GM21723 (cell line): ENCODE data around the gene GADD45B.
A peak's percentile ranks its signal among the peaks of the same experiment; 100 is the strongest.
"Not testable (repeated sequence)": the region's sequence is repeated elsewhere in the genome, so short reads cannot be mapped to it uniquely, and the experiment has no call there.

ENCODE experiments used
- ATAC-seq: cut with Tn5 transposase; IDR thresholded peaks from one replicate; pipeline ENCODE4 v1.9.1; 2021; ENCODE audit warnings: mild to moderate bottlenecking, moderate library complexity; ENCODE audit not compliant: unreplicated experiment

The GADD45B gene

DNA sequence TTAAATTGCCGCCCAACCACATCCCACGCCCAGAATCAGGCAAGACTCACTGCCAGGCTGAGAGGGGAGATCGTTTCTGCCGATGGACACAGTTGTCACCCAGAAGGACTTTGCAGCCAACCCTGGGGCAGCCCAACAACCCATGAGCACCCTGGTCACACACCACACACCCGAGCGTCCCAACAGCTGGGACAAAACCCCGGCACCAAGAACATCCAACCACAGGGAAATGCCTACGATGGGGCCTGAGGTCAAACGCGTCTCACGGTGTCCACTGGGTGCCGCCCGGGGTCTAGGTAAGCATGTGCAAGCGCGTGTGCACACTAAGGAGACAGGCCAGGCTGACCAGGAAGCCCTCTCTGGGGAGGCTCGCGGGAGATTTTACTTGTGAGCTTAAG lies 32.1 kb upstream of the GADD45B start:
- ATAC-seq: no peak

DNA sequence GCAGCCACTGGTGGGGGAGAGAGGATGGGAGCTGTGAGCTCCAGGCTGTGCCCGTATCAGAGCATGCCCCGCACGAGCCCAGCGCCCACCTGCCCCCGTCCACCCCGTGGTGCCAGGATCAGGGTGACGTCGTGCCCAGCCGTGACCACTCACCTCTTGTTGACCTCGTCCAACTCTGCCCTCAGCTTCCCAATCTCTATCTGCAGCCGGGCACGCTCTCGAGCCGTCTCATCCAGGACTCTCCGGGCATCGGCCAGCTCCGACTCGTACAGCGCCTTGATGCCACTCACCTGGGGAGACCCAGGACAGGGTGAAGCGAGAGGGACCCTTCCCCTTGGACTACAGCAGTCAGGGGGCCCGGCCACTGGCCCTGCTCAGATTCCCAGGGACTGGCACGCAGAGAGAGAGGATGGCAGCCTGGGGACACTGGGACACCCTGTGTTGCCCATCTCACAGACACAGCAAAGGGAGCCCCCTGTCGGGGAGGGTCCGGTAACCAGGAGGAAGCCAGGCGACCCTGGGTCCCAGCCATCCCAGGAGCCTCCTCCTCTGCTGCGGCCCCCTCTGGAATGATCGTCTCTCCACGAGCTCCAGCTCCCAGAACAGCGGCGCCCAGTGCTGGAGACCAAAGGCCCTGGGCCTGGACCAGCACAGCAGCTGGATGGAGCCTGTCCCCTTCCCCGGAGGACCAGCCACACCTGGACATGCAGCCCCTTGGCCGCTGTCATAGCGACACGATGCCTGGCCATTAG lies 31.5 kb upstream of the GADD45B start:
- ATAC-seq: no peak

DNA sequence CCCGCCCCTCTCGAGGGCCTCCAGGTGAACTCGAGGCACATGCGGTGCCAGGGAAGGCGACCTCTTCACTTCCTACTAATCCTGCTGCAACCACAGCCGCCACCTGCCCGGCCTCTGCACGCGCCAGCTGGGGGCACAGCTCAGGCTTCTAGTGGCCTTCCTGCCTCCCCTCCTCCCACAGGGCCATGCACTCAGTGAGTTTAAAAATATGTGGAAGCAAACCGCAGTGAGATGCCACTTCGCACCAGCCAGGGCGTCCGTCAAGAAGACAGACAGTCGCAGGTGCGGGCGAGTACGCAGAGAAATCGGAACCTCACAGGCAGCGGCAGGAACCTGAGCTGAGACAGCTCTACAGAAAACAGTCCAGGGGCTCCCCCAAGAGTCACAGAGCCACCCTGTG lies 29.5 kb upstream of the GADD45B start:
- no peak for ATAC-seq

DNA sequence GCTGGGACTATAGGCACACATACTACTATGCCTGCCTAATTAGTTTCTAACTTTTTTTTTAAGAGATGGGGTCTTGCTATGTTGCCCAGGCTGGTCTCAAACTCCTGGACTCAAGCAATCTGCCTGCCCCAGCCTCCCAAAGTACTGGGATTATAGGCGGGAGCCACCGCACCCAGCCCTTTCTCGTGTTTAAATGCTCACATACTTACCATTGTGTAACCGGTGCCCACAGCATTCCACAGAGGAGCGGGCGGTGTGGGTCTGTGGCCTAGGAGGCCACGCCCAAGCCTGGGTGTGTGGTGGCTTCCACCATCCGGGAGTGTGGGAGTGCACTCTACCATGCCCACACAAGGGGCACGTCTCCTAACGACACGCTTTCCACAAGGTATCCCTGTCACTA lies 26.9 kb upstream of the GADD45B start:
- ATAC-seq: no peak

DNA sequence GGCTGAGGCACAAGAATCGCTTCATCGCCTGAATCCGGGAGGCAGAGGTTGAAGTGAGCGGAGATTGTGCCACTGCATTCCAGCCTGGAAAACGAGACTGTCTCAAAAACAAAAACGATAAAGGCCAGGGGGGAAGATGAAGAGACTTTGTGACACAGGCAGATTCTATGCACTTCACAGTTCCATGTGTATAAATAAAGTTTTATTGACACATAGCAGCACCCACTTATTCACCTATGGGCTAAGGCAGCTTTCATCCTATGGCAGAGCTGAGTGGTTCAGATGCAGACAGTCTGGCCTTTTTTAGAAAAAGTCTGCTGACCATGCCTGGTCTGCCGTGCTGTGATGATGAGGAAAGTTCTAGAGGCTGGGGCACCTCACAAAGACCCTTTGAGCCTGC lies 24.8 kb upstream of the GADD45B start:
- ATAC-seq: no peak

DNA sequence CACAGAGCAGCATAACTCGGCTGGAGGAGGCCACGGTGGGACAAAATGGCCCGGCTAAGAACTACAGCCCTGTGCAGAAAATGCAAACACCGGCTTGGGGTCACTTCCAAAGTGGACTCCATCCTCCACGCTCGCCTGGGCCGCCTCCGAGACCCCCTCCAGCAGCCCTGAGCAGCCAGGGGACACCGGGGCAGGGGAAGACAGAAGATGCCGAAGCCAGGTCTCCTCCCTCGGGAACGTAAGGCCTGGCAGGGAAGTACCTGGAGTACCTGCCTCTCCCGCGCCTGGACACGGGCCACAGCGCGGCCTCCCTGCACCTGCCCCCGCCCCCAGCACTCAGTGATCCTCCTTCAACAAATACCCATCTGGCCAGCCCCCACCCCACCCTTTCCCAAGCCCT lies 24.2 kb upstream of the GADD45B start:
- no peak for ATAC-seq

DNA sequence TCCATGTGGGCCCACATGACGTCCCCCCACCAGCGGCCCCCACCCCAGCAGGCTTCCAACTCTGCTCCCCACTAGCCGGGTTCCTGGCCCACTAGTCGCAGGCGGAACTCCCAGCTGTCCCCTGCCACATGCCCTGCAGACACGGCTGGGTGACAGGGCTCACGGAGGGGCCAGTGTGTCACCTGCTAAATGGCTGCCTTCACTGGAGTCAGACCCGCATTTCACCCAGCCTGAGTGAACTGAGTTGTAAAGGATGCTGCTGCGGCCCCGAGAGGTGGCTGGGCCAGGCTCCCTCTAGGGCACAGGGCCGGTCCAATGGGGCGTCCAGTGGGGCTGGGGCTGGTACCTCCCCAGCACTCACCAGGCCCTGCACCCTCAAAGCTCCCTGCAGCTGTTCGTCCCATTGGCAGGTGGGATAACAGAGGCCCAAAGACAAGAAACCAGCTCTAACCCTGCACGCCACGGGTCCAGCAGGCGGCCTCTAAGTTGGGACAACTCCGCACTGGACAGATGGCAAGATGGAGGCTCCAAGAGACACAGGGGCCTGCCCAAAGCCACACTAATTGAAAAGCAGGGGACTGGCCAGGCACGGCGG lies 22.4 kb upstream of the GADD45B start:
- ATAC-seq: no peak

DNA sequence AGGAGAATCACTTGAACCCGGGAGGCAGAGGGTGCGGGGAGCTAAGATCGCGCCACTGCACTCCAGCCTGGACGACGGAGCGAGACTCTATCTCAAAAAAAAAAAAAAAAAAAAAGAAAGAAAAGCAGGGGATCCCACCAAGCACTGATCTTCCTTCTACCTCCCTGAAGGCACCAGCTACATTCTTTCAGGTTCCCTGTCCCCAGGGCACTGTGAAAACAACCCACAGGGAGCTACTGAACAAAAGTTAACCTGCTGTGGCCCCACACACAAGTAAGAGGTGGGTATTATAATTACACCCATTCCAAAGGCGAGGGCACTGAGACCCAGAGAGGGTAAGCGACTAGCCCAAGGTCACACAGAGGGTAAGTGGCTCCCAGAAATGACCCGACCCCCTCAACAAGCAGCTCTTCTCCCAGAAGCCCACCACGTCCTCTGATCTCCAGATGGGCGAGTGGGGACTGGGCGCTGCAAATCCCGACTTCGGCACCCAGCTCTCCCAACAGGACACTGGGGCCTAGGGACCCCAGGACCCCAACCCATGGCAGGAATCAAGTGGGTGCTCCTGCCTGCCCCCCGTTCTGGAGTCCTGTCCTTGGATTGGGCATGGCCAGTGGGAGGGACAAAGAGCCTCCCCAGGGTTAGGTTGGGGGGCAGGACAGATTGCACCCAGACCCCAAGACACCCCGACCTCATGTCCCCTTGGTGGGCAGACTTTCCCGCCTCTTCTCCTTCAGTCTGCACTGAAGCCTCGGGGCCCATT lies 21.5 kb upstream of the GADD45B start:
- ATAC-seq: no peak

DNA sequence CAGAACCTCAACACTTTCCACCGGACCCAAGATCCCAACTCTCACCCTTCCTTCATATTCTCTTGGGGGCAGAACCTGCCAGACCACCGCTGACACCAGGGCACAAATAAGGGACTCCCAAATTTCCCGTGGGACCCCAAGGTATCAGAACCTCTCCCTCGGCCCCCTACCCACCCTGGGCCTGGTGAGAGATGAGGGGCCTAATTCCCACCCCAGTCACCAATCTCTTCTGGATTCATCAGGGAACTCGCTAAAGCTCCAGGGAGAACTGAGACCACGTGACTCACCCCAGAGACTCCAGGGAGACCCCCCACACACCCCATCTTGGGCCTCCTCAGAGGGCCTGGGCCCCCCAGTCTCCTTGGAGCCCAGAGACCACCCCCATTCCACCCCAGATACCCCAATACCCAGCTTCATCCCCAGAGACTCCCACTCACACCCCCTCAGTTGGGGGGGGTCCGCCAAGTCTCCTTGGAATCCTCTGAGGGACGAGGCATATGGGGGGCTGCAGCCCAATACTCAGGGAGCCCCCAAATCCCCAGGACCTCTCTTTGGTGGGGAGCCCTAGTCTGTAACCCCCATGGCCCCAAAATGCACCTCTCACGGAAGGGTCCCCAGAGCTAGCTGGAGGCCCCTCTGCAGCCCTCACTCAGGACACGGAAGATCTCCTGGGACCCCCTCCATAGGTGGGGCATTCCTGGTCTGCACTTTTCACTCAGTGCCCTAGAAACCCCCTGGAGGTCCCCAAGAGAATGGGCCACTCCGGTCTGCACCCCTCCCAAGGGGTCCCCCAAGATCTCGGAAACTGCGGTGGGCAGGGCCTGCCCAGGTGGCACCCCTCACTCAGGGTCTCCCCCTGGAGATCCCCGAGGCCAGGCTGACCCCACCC lies 20.7 kb upstream of the GADD45B start:
- ATAC-seq: no peak

DNA sequence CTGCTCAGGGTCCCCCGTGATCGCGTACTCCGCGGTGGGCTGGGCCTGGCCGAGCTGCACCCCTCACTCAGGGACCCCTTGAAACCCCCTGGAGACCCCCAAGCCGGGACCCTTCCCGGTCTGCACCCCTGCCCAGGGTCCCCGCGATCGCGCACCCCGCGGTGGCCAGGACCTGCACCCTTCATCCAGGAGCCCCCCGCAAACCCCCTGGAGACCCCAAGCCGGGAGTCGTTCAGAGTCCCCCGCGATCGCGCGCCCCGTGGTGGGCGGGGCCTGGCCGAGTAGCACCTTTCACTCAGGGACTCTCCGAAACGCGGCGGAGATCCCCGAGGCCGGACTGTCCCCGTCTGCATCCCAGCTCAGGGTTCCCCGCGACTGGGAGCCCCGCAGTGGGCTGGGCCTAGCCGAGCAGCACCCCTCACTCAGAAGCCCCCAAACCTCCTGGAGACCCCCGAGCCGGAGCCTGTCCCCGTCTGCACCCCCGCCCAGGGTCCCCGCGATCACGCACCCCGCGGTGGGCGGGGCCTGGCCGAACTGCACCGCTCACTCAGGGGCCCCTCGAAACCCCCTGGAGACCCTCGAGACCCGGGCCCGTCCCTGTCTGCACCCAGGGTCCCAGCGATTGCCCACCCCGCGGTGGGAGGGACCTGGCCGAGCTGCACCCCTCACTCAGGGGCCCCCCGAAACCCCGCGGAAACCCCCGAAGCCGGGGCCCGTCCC lies 19.9 kb upstream of the GADD45B start:
- ATAC-seq: peak; percentile 39

DNA sequence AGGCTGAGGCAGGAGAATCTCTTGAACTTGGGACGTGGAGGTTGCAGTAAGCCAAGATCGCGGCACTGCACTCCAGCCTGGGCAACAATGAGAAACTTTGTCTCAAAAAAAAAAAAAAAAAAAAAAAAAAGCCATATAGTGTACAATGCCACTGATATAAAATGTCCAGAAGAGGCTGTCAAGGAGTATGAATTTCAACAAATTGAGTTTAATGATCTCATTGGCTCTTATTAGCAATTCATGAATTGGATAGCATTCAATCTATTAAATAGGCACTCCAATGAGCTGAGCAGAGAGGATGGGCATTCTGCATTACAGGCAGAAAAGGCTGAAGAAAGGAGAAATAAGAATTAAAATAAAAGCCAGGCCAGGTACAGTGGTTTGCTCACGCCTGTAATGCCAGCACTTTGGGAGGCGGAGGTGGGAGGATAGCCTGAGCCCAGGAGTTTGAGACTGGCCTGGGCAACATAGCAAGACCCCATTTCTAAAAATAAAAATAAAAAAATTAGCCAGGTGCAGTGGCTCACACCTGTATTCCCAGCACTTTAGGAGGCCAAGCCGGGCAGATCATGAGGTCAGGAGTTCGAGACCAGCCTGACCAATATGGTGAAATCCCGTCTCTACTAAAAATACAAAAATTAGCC lies 18.4 kb upstream of the GADD45B start:
- no peak for ATAC-seq

DNA sequence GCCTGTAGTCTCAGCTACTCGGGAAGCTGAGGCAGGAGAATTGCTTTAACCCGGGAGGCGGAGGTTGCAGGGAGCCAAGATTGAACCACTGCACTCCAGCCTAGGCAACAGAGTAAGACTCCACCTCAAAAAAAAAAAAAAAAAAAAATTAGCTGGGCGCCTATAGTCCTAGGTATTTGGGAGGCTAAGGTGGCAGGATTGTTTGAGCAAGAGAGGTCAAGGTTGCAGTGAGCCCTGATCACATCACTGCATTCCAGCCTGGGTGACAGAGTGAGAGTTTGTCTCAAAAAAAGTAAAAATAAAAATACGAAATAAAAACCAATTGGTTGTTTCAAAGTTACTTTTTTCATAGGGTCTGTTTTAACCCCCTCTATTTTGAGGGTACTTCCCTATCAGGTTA lies 17.9 kb upstream of the GADD45B start:
- ATAC-seq: no peak

DNA sequence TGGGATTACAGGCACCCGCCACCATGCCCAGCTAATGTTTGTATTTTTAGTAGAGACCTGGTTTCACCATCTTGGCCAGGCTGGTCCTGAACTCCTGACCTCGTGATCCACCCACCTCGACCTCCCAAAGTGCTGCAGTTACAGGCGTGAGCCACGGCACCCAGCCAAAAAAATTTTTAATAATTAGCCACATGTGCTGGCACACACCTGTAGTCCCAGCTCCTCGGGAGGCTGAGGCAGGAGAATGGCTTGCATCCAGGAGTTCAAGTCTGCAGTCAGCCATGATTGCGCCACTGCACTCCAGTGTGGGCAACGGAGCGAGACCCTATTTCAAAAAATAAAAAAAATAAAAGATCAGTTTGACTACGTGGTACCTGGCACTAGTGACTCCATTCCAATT lies 17.2 kb upstream of the GADD45B start:
- not testable (repeated sequence) for ATAC-seq

DNA sequence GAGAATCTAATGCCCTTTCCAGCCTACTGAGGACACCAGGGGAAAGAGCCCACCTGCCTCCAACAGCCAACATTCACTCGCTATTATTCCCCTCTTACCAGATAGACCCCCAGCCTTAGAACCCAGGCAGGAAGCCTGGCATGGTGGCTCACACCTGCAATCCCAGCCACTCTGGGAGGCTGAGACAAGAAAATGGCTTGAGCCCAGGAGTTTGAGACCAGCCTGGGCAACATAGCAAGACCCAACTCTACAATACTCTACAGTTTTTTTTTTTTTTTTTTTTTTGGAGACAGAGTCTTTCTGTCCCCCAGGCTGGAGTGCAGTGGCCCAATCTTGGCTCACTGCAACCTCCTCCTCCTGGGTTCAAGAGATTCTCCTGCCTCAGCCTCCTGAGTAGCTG lies 15.7 kb upstream of the GADD45B start:
- ATAC-seq: no peak

DNA sequence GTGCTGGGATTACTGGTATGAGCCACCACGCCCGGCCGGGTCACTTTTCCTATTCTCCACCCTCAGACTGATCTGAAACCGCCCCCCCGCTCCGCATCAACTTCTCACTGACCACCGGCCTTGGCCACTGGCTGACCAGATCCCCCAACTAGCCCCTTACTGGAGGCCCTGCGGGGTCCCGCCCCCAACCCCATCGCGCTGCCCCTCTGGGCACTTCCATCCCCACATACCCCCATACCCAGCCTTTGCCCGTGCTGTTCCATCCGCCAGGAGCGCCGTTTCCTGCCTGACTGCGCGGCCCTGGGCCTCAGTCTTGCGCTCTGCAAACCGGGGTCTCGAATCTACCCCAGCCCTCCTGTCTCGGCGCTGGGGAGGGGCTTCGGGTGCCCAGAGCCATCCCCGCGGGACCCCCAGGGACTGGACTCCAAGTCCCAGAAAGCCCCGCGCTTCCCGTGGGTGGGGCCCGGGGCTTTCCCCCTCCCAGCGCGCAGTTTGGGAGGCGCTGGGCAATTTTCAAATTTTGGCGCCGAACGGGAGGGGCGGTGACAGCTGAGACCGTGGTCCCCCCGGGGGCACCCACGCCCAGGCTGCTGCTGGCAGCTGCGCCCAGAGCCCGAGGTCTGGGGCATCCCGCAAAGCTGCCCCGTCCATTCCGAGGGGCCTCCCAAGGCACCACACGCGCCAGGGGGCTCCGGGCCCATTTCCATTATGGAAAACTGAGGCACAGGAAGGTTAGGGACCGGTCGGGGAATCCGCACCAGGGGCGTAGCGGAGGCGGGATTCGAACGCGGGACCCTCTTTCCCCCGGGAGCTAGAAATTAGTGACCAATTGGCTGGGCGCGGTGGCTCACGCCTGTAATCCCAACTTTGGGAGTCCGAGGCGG lies 13.9 kb upstream of the GADD45B start:
- no peak for ATAC-seq

DNA sequence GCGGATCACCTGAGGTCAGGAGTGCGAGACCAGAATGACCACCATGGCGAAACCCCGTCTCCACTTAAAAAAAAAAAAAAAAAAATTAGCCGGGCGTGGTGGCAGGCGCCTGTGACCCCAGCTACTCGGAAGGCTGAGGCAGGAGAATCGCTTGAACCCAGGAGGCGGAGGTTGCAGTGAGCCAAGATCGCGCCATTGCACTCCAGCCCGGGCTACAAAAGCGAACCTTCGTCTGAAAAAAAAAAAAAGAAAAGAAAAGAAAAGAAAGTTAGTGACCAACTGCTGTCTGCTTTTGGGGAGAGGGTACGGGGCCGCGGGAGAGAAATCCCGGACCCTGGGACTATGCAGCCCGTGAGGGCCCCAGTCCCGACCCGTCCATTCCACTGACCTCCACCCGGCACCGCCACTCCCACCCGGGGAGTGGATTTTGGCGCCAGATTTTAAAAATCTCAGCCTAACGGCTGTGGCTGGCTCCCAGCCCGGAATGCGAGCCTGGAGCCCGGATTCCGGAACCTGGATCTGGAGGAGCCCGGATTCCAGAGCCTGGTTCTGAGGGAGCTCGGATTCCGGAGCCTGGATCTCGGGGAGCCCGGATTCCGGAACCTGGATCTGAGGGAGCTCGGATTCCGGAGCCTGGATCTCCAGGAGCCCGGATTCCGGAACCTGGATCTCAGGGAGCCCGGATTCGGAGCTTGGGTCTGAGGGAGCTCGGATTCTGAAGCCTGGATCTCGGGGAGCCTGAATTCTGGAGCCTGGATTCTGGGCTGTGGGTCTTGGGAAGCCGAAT lies 13.1 kb upstream of the GADD45B start:
- ATAC-seq: no peak

DNA sequence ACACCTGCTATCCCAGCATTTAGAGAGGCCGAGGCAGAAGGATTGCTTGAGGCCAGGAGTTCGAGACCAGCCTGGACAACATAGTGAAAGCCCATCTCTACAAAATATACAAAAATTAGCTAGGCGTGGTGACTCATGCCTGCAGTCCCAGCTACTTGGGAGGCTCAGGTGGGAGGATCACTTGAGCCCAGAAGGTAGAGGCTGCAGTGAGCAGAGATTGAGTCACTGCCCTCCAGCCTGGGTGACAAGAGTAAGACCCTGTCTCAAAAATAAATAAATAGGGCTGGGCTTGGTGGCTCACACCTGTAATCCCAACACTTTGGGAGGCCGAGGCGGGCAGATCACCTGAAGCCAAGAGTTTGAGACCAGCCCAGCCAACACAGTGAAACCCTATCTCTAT lies 12.2 kb upstream of the GADD45B start:
- ATAC-seq: not testable (repeated sequence)

DNA sequence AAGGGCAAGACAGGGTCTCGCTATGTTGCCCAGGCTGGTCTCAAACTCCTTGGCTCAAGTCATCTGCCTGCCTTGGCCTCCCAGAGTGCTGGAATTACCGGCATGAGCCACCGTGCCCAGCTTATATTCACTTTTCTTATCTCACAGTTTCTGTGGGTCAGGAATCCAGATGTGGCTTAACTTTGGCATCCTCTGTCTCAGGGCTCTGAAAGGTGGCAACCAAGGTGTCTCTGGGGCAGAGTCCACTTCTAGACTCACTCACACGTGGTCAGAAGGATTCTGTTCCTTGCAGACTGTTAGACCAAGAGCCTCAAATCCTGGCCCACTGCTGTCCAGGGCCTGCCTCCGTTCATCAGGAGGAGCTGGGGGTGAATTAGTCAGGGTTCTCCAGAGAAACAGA lies 11.5 kb upstream of the GADD45B start:
- no peak for ATAC-seq
